ENCODE data around the gene KIAA0232. TPM values are rescaled to one million over a fixed set of nuclear protein-coding genes. Genes with fewer than 3 reads are reported as not detected.
A peak's percentile ranks its signal among the peaks of the same experiment; 100 is the strongest.
"Not testable (repeated sequence)": the region's sequence is repeated elsewhere in the genome, so short reads cannot be mapped to it uniquely, and the experiment has no call there.

The KIAA0232 gene
- total RNA-seq, 1 donor from 2014 or later, result 28.1 TPM

GRCh38 chr4:6901669-6902317 is 119.3 kb downstream of the KIAA0232 start:
- Histone ChIP-seq H3K4me3 (no peak overlapping the region), H3K27ac (no peak overlapping the region), H3K4me1 (no peaks in the 10 kb centered on the region), H3K36me3 (no peaks in the 10 kb centered on the region), H3K9me3 (no peaks in the 10 kb centered on the region), H3K27me3 (ENCODE audit: low read depth) (peaks cover 3% of the 10 kb centered on the region)
- DNase-seq, result no peak
- ATAC-seq, result peak in 1 of 2 donors; percentile 28
- intact Hi-C loops (cut with DNase I), result no loop called here
- TF ChIP-seq, protein P1, sequence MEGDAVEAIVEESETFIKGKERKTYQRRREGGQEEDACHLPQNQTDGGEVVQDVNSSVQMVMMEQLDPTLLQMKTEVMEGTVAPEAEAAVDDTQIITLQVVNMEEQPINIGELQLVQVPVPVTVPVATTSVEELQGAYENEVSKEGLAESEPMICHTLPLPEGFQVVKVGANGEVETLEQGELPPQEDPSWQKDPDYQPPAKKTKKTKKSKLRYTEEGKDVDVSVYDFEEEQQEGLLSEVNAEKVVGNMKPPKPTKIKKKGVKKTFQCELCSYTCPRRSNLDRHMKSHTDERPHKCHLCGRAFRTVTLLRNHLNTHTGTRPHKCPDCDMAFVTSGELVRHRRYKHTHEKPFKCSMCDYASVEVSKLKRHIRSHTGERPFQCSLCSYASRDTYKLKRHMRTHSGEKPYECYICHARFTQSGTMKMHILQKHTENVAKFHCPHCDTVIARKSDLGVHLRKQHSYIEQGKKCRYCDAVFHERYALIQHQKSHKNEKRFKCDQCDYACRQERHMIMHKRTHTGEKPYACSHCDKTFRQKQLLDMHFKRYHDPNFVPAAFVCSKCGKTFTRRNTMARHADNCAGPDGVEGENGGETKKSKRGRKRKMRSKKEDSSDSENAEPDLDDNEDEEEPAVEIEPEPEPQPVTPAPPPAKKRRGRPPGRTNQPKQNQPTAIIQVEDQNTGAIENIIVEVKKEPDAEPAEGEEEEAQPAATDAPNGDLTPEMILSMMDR (IDR thresholded peaks at IDR 0.05), result no peak

DNA sequence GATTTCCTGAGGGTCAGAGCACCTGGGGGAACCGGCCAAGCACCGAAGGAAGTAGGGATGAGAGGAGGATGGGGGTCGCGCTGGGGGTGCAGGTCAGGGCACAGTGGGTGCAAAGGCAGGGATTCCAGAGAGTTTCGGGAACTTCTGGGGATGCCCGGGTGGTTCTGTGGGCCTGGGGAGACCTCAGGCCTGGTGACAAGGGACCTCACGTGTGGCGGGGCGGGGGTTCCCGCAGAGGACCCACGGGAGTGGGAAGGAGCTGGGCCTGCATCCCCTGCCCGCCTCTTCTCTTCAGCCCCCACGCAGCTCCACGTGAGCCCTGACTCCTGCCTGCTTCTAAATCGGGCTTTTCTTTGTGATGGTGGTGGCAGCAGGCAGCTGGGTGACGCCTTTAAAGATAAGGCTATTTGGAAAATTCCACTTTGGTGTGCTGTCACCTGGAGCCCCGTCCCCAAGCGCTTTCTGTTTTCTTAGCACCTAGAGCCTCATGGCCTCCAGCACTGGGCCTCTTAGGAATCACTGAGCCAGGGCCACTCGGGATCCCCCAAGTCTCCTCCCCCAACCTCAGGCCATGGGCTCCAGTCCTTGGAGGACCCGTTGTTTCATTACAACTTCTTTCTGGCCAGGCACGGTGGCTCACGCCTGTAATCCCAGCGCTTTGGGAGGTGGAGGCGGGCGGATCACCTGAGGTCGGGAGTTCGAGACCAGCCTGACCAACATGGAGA is 120.0 kb downstream of the KIAA0232 start:
- TF ChIP-seq, protein P1 (IDR thresholded peaks at IDR 0.05), result no peak
- intact Hi-C loops (cut with DNase I), result no loop called here
- no peak overlapping the region for H3K4me3 ChIP-seq
- no peak overlapping the region for H3K27ac ChIP-seq
- no peaks in the 10 kb centered on the region for H3K36me3 ChIP-seq
- DNase-seq (no peak), ATAC-seq (no peak)
- no peaks in the 10 kb centered on the region for H3K9me3 ChIP-seq
- no peaks in the 10 kb centered on the region for H3K4me1 ChIP-seq
- peaks cover 3% of the 10 kb centered on the region for H3K27me3 ChIP-seq (ENCODE audit: low read depth)

GRCh38 chr4:6905516-6906445 is 123.3 kb downstream of the KIAA0232 start:
- intact Hi-C loops (cut with DNase I), result no loop called here
- H3K27ac ChIP-seq, result no peak overlapping the region
- H3K4me1 ChIP-seq, result peaks cover 20% of the 10 kb centered on the region
- peaks cover 3% of the 10 kb centered on the region for H3K27me3 ChIP-seq (ENCODE audit: low read depth)
- H3K36me3 ChIP-seq, result no peaks in the 10 kb centered on the region
- DNase-seq (no peak), ATAC-seq (no peak)
- TF ChIP-seq, protein P1 (IDR thresholded peaks at IDR 0.05), result no peak
- H3K4me3 ChIP-seq, result no peak overlapping the region
- H3K9me3 ChIP-seq, result no peaks in the 10 kb centered on the region

- intact Hi-C loops (cut with DNase I); H3K36me3 ChIP-seq; H3K27me3 ChIP-seq (ENCODE audit: low read depth); DNase-seq; H3K27ac ChIP-seq; H3K4me3 ChIP-seq; ATAC-seq; H3K9me3 ChIP-seq: not testable (repeated sequence)
- H3K4me1 ChIP-seq, result peaks cover 27% of the 10 kb centered on the region
Observed at GRCh38 chr4:6906486-6906885, 124.0 kb downstream of the KIAA0232 start.

- no peaks in the 10 kb centered on the region for H3K36me3 ChIP-seq
- ATAC-seq (peak in 1 of 2 donors; percentile 37), DNase-seq (peak; percentile 77)
- no peak overlapping the region for H3K4me3 ChIP-seq
- no peaks in the 10 kb centered on the region for H3K27me3 ChIP-seq (ENCODE audit: low read depth)
- H3K27ac ChIP-seq, result no peak overlapping the region
- H3K4me1 ChIP-seq, result peaks cover 38% of the 10 kb centered on the region
- H3K9me3 ChIP-seq, result no peaks in the 10 kb centered on the region
- intact Hi-C loops (cut with DNase I), result no loop called here
- TF ChIP-seq, protein P1 (IDR thresholded peaks at IDR 0.05), result peak; percentile 55
Observed at GRCh38 chr4:6907658-6908191, 125.2 kb downstream of the KIAA0232 start.
